ENCODE data around the gene ADNP. TPM values are rescaled to one million over a fixed set of nuclear protein-coding genes. Genes with fewer than 3 reads are reported as not detected.

ADNP gene
- total and polyA plus RNA-seq, 2 of the 4 experiments (the other 2 are of a cell fraction): 23.3 to 24.8 TPM

DNA sequence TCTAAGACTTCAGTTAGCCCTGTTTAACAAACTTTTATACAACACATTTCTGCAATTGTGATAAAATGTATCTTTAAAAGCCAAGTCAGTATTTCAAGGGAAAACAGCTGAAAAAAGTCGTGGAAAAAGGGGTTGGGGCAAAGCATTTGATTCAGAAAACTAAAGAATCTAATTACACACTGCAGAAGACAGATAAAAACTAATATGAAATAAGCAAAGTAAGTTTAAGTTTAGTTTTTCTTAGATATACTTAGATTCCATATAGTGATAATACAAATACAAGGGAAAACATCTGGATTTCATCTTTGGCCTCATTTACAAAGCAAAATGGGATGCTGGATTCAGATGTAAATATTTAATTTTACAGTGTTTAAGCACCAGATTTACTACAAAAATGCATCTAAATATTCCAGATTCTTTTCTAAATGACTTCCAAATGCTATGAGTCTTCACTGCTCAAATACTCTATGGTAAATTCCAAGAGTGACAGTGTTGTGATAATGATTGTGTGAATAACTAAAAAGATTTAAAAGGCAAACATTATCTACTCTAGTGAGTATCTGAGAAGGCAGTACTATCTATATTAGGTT is 1.5 kb upstream of the ADNP start:
- Histone ChIP-seq H2AK5ac (ENCODE audit: low read depth, low read length) (no peak overlapping the region), H3K4ac (ENCODE audit: low read depth, low read length) (no peak overlapping the region; the same call in 1 of the 2 replicates), H4K5ac (ENCODE audit: low read depth, low read length) (no peak overlapping the region), H3K14ac (replicated peaks; ENCODE audit: low read depth, low read length) (no peak overlapping the region), H3K56ac (ENCODE audit: extremely low read depth, insufficient read depth, low read length) (no peak overlapping the region), H3K36me3 (ENCODE audit: control insufficient read depth, insufficient read depth, low read length) (peaks cover 16% of the 10 kb centered on the region), H2BK20ac (ENCODE audit: low read depth, low read length) (no peak overlapping the region), H3K9me1 (ENCODE audit: insufficient read depth, low read length) (peaks cover 8% of the 10 kb centered on the region), H2AK9ac (replicated peaks; ENCODE audit: low read depth, low read length, poor library complexity) (no peak overlapping the region), H2BK120ac (ENCODE audit: low read depth, low read length) (no peak overlapping the region), H4K20me1 (ENCODE audit: insufficient read depth, low read length) (peaks cover 29% of the 10 kb centered on the region), H3K4me1 (ENCODE audit: control insufficient read depth, insufficient read depth, low read length) (peaks cover 16% of the 10 kb centered on the region), H4K8ac (ENCODE audit: low read depth in 2 of 2, low read length in 2 of 2) (peak overlapping the region in 1 of 2 experiments; percentile 9; a peak in 1 of 4 replicates), H3K4me2 (ENCODE audit: low read depth, low read length) (peak overlapping the region; percentile 61; the same call in 1 of the 2 replicates), H3K23ac (ENCODE audit: low read depth, low read length) (no peak overlapping the region; the same call in 1 of the 2 replicates), H3K9me3 (ENCODE audit: control insufficient read depth, insufficient read depth, low read length) (no peaks in the 10 kb centered on the region), H2BK15ac (ENCODE audit: low read depth, low read length) (no peak overlapping the region), H3K18ac (ENCODE audit: low read depth, low read length) (no peak overlapping the region; the same call in 1 of the 2 replicates), H3K27ac (ENCODE audit: insufficient read depth, low read length) (peak overlapping the region; percentile 97; the same call in 1 of the 2 replicates), H4K91ac (ENCODE audit: insufficient read depth, low read depth, low read length) (no peak overlapping the region), H3K27me3 (ENCODE audit: control insufficient read depth, insufficient read depth, low read length) (no peaks in the 10 kb centered on the region), H3K9ac (ENCODE audit: low read depth, low read length) (no peak overlapping the region), H3K79me1 (ENCODE audit: low read depth in 1 of 2, low read length in 2 of 2) (peaks cover 4 to 35% of the 10 kb centered on the region in 2 experiments), H2BK5ac (ENCODE audit: low read depth, low read length, poor library complexity, severe bottlenecking) (peak overlapping the region; percentile 95), H3K4me3 (ENCODE audit: insufficient read depth, low read depth, low read length) (no peak overlapping the region), H2AFZ (replicated peaks; ENCODE audit: low read length, poor library complexity) (no peak overlapping the region)
- peak; percentile 21 for ATAC-seq (ENCODE audit: low read depth)
- ChIA-PET POLR2A (ENCODE audit: unreplicated experiment) (interaction anchor here (0.6 to 0.7 kb wide), 2 partner anchors 25 to 139 kb away, joined by 3 to 4 read pairs; no protein-coding TSS in a partner anchor), CTCF (interaction anchor here (0.5 to 2.3 kb wide), 6 partner anchors 9 to 138 kb away, joined by 3 to 10 read pairs (median 3); partner anchors contain the start of genes BCAS4, DPM1 and MOCS3)
- TF ChIP-seq NFE2L2 (IDR thresholded peaks at IDR 0.05; ENCODE audit: low read depth, low read length): no peak
- TF ChIP-seq, protein P1, sequence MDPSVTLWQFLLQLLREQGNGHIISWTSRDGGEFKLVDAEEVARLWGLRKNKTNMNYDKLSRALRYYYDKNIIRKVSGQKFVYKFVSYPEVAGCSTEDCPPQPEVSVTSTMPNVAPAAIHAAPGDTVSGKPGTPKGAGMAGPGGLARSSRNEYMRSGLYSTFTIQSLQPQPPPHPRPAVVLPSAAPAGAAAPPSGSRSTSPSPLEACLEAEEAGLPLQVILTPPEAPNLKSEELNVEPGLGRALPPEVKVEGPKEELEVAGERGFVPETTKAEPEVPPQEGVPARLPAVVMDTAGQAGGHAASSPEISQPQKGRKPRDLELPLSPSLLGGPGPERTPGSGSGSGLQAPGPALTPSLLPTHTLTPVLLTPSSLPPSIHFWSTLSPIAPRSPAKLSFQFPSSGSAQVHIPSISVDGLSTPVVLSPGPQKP (IDR thresholded peaks at IDR 0.05; ENCODE audit: borderline replicate concordance, low read depth, low read length): no peak
- no peak for TF ChIP-seq MAZ (IDR thresholded peaks at IDR 0.05; ENCODE audit: borderline replicate concordance, low read depth, low read length)
- TF ChIP-seq MAFK (IDR thresholded peaks at IDR 0.05; ENCODE audit: low read depth, low read length): no peak
- TF ChIP-seq SMC3 (IDR thresholded peaks at IDR 0.05; ENCODE audit: low read depth, low read length): no peak
- TF ChIP-seq RAD21 (IDR thresholded peaks at IDR 0.05; ENCODE audit: low read length): no peak
- TF ChIP-seq POLR2A (IDR thresholded peaks at IDR 0.05; ENCODE audit: low read depth, low read length): 0 out of 2 replicates have a peak, but pooled peaks have one; percentile 32
- no peak for TF ChIP-seq RFX5 (IDR thresholded peaks at IDR 0.05; ENCODE audit: low read depth, low read length)
- intact Hi-C loops (cut with micrococcal nuclease) (loop anchor here (1.0 kb wide), 1 partner anchor 138 kb away; no protein-coding TSS in a partner anchor), in situ Hi-C loops (cut with MboI; ENCODE audit: low sequenced_read_pairs) (loop anchor here (5.0 kb wide), 1 partner anchor 120 kb away; no protein-coding TSS in a partner anchor), dilution Hi-C loops (cut with HindIII; ENCODE audit: low sequenced_read_pairs, unreplicated experiment) (no loop called here)
- DNase-seq: peak; percentile 64
- WGBS, 2 experiments (ENCODE audit: extremely low coverage in 2 of 2, insufficient read length in 1 of 2): no CpG with 5 or more reads among the region's 1 CpG
- BruUV-seq (replicated peaks): no TSS peak

Data from IMR-90 (cell line).